Measurements from ENCODE around the gene UBE2K. TPM values are rescaled to one million over a fixed set of nuclear protein-coding genes. Genes with fewer than 3 reads are reported as not detected.
"Not testable (repeated sequence)": the region's sequence is repeated elsewhere in the genome, so short reads cannot be mapped to it uniquely, and the experiment has no call there.

UBE2K gene
- total RNA-seq, 3 donors from 2014 or later = 82.0 to 89.0 (median 86.7) TPM

DNA sequence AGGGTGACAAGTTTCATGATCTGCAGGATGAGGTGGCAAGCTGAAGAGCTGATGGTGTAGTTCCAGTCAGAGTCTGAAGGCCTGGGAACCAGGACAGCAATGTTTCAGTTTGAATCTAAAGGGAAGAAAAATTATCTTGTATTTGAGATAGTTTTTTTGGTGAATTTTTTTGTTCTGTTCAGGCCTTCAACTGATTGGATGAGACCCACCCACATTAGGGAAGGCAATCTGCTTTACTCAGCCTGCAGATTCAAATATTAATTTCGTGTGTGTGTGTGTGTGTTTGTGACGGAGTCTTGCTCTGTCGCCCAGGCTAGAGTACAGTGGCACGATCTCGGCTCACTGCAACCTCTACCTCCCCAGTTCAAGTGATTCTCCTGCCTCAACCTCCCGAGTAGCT is 37.2 kb upstream of the UBE2K start:
- DNase-seq (no peak), ATAC-seq (no peak)
- H3K4me3 ChIP-seq = no peak overlapping the region
- H3K4me1 ChIP-seq (ENCODE audit: low read depth) = no peaks in the 10 kb centered on the region
- H3K36me3 ChIP-seq (ENCODE audit: low read depth) = no peaks in the 10 kb centered on the region
- intact Hi-C loops (cut with DNase I, micrococcal nuclease) = no loop called here
- TF ChIP-seq, protein P1, sequence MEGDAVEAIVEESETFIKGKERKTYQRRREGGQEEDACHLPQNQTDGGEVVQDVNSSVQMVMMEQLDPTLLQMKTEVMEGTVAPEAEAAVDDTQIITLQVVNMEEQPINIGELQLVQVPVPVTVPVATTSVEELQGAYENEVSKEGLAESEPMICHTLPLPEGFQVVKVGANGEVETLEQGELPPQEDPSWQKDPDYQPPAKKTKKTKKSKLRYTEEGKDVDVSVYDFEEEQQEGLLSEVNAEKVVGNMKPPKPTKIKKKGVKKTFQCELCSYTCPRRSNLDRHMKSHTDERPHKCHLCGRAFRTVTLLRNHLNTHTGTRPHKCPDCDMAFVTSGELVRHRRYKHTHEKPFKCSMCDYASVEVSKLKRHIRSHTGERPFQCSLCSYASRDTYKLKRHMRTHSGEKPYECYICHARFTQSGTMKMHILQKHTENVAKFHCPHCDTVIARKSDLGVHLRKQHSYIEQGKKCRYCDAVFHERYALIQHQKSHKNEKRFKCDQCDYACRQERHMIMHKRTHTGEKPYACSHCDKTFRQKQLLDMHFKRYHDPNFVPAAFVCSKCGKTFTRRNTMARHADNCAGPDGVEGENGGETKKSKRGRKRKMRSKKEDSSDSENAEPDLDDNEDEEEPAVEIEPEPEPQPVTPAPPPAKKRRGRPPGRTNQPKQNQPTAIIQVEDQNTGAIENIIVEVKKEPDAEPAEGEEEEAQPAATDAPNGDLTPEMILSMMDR (IDR thresholded peaks at IDR 0.05) = no peak
- H3K9me3 ChIP-seq = no peaks in the 10 kb centered on the region

DNA sequence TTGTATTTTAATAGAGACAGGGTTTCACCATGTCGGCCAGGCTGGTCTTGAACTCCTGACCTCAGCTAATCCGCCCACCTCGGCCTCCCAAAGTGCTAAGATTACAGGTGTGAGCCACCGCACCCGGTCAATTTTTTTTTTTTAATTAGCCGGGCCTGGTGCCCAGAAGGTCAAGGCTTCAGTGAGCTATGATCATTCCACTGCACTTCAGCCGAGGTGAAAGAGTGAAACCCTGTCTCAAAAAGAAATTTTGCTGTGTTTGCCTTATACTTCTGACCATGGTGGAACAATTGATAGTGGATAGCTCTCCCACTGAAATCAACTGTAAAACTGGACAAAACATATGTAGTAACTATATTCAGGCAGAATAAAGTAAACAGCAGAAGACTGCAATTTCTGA is 35.3 kb upstream of the UBE2K start:
- DNase-seq (no peak), ATAC-seq (no peak)
- Histone ChIP-seq H3K4me3 (no peak overlapping the region), H3K9me3 (no peaks in the 10 kb centered on the region), H3K4me1 (ENCODE audit: low read depth) (no peaks in the 10 kb centered on the region), H3K36me3 (ENCODE audit: low read depth) (no peaks in the 10 kb centered on the region)
- TF ChIP-seq, protein P1 (IDR thresholded peaks at IDR 0.05) = no peak
- intact Hi-C loops (cut with DNase I, micrococcal nuclease) = no loop called here

DNA sequence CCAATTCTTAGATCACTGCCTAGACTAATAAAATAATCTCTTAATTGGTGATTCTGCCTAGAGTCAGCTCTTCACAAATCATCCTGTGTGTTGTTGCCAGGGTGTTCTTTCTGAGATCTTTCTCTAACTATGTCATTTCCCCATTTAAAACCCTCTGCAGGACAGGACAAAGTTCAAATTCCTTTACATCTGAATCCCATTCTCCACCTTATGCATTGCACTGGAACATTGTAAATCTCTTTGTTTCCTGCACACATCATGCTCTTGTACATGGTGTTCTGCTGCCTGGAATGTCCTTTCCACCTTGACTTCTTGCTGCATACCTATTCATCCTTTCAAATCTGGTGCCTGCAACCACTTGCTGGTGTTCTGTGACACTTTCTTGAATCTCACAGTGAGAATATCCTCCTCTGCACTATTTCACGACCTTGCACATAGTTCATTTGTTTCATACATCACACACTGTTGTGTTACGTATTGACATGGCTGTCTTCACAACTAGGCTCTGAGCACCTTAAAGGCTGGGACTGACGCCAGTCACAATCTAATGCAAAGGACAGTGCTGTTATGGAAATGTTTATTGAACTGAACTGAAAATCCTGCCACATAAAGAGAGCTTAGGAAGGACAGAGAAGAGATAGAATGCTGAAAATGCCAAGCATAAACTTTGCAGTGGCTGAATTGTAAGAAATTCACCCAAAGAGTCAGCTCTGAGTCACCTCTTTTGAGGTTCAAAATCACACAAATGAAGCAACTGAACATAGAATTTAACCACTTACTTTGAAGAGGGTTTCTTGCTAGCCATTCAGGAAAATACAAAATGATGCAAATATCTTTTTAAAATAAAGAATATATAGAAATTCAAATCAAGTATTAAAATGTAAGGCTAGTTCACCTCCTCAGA is 32.9 kb upstream of the UBE2K start:
- Histone ChIP-seq H3K9me3 (no peaks in the 10 kb centered on the region), H3K4me3 (no peak overlapping the region), H3K4me1 (ENCODE audit: low read depth) (no peaks in the 10 kb centered on the region), H3K36me3 (ENCODE audit: low read depth) (no peaks in the 10 kb centered on the region)
- peak in 1 of 3 donors; percentile 12 for DNase-seq
- intact Hi-C loops (cut with DNase I, micrococcal nuclease) = no loop called here
- peak; percentile 97 for ATAC-seq
- TF ChIP-seq, protein P1 (IDR thresholded peaks at IDR 0.05) = no peak

DNA sequence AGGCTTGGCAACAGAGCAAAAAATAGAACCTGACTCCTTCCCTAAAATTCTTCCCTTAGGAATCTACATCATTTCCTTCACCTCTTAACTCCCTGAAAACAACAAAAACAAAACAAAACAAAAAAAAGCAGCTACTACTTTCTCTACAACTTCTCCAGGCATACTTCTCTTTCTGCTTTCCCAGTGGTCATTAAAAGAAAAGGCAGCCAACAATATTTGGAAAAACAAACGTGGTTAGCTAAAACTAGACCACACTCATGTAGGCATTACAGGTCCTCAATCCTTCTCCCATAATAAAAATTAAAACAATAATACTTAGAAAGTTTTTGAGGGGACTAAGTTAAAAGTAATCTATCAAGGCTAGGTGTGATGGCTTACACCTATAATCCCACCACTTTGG is 30.2 kb upstream of the UBE2K start:
- Histone ChIP-seq H3K36me3 (ENCODE audit: low read depth) (no peaks in the 10 kb centered on the region), H3K4me3 (no peak overlapping the region), H3K9me3 (no peaks in the 10 kb centered on the region), H3K4me1 (ENCODE audit: low read depth) (no peaks in the 10 kb centered on the region)
- intact Hi-C loops (cut with DNase I, micrococcal nuclease) = no loop called here
- TF ChIP-seq, protein P1 (IDR thresholded peaks at IDR 0.05) = no peak
- DNase-seq = no peak
- no peak for ATAC-seq

DNA sequence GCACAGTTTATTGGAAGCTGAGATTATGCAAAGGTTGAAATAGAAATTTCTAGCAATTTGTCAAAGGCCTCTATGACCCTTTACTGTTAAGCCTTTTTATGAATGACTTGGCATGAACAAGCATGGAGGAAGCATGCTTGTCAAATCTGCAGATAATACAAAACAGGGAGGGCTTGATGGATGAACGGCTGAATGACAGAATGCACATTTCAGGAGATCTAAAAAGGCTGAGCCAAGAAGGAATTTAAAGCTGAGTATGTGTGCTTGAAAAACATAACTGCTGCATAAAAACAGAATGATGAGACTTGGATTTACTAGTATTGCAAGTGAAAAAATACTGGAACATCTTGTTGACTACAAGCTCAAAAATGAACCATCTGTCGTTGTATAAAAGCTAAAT is 29.0 kb upstream of the UBE2K start:
- Histone ChIP-seq H3K9me3 (no peaks in the 10 kb centered on the region), H3K4me1 (ENCODE audit: low read depth) (no peaks in the 10 kb centered on the region), H3K4me3 (no peak overlapping the region), H3K36me3 (ENCODE audit: low read depth) (no peaks in the 10 kb centered on the region)
- ATAC-seq (no peak), DNase-seq (no peak)
- intact Hi-C loops (cut with DNase I, micrococcal nuclease) = no loop called here
- TF ChIP-seq, protein P1 (IDR thresholded peaks at IDR 0.05) = no peak

DNA sequence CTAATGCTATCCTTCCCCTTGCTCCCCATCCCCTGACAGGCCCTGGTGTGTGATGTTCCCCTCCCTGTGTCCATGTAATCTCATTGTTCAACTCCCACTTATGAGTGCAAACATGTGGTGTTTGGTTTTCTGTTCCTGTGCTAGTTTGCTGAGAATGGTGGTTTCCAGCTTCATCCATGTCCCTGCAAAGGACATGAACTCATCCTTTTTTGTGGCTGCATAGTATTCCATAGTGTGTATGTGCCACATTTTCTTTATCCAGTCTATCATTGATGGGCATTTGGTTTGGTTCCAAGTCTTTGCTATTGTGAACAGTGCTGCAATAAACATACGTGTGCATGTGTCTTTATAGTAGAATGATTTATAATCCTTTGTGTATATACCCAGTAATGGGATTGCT is 27.6 kb upstream of the UBE2K start:
- intact Hi-C loops (cut with DNase I, micrococcal nuclease); H3K4me3 ChIP-seq; H3K9me3 ChIP-seq; H3K36me3 ChIP-seq (ENCODE audit: low read depth); H3K4me1 ChIP-seq (ENCODE audit: low read depth); DNase-seq; ATAC-seq: not testable (repeated sequence)

DNA sequence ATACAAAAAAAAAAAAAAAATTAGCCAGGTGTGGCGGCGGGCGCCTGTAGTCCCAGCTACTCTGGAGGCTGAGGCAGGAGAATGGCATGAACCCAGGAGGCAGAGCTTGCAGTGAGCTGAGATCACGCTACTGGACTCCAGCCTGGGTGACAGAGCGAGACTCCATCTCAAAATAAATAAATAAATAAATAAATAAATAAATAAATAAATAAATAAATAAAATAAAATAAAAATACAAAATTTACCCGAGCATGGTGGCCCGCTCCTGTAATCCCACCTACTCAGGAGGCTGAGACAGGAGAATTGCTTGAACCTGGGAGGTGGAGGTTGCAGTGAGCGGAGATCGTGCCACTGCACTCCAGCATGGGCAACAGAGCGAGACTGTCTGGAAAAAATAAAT is 22.3 kb upstream of the UBE2K start:
- ATAC-seq; H3K36me3 ChIP-seq (ENCODE audit: low read depth); intact Hi-C loops (cut with DNase I, micrococcal nuclease); DNase-seq; H3K4me3 ChIP-seq; H3K4me1 ChIP-seq (ENCODE audit: low read depth); H3K9me3 ChIP-seq: not testable (repeated sequence)

DNA sequence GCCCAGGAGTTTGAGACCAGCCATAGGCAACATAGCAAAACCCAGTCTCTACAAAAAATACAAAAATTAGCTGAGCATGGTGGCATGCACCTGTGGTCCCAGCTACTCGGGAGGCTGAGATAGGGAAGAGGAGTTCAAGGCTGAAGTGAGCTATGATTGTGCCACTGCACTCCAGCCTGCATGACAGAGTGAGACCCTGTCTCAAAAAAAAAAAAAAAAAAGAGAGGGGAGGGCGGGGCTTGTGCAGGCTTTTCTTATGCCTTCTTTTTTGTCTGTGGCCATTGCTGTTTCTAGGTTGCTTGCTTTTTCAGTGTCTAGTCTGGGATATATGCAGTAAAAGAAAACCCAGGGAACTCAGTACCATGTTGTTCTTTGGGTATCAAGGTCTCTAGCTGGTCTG is 16.9 kb upstream of the UBE2K start:
- H3K36me3 ChIP-seq (ENCODE audit: low read depth); H3K4me3 ChIP-seq; DNase-seq; H3K4me1 ChIP-seq (ENCODE audit: low read depth); intact Hi-C loops (cut with DNase I, micrococcal nuclease); H3K9me3 ChIP-seq; ATAC-seq: not testable (repeated sequence)

Data from mucosa of descending colon (tissue), 3 donors.